GM10847 (cell line): ENCODE data around the gene AASDHPPT.

Experiments
- POLR2A ChIP-seq: IDR thresholded peaks from 2 replicates; pipeline ENCODE4 v1.6.1; 2011; ENCODE audit not compliant: insufficient read length; ENCODE audit errors: extremely low read depth

AASDHPPT gene

GRCh38 chr11:106072804-106073203 lies 4.7 kb upstream of the AASDHPPT start:
- no peak for TF ChIP-seq POLR2A

- no peak for TF ChIP-seq POLR2A
Observed at GRCh38 chr11:106076171-106076918, 1.1 kb upstream of the AASDHPPT start.

- peak; percentile 19 for TF ChIP-seq POLR2A
Observed at GRCh38 chr11:106076919-106077608, 398 bp upstream of the AASDHPPT start, which contains the start of gene KBTBD3. KBTBD3 (minus strand) TSS chr11:106077347; CDS start chr11:106059097, 18,250 bp downstream.

GRCh38 chr11:106082096-106082495 lies 4.6 kb downstream of the AASDHPPT start:
- no peak for TF ChIP-seq POLR2A

GRCh38 chr11:106086135-106086534 lies 8.7 kb downstream of the AASDHPPT start:
- no peak for TF ChIP-seq POLR2A

GRCh38 chr11:106086850-106087249 lies 9.4 kb downstream of the AASDHPPT start:
- no peak for TF ChIP-seq POLR2A

GRCh38 chr11:106087815-106088435 lies 10.5 kb downstream of the AASDHPPT start:
- no peak for TF ChIP-seq POLR2A

- no peak for TF ChIP-seq POLR2A
Observed at GRCh38 chr11:106088896-106089295, 11.4 kb downstream of the AASDHPPT start.

- TF ChIP-seq POLR2A: no peak
Observed at GRCh38 chr11:106091480-106092123, 14.1 kb downstream of the AASDHPPT start.

- TF ChIP-seq POLR2A: no peak
Observed at GRCh38 chr11:106092446-106092845, 15.0 kb downstream of the AASDHPPT start.

GRCh38 chr11:106098893-106099553 lies 21.6 kb downstream of the AASDHPPT start:
- no peak for TF ChIP-seq POLR2A

GRCh38 chr11:106101370-106101769 lies 23.9 kb downstream of the AASDHPPT start:
- TF ChIP-seq POLR2A: no peak

GRCh38 chr11:106101819-106102218 lies 24.4 kb downstream of the AASDHPPT start:
- TF ChIP-seq POLR2A: no peak

- TF ChIP-seq POLR2A: no peak
Observed at GRCh38 chr11:106105986-106106385, 28.5 kb downstream of the AASDHPPT start.
